HFF-Myc (cell line): ENCODE results near the gene PRDM16.

ENCODE experiments used
- DNase-seq: peaks from one replicate; pipeline ENCODE4 v3.0.0-alpha.2; 2011; ENCODE audit warnings: low read depth; ENCODE audit errors: extremely low read depth
- H3K4me3 ChIP-seq: replicated peaks from 2 replicates; pipeline ENCODE4 v1.5.1; 2011; ENCODE audit warnings: low read depth, mild to moderate bottlenecking, control low read depth, low read length
- CTCF ChIP-seq: IDR thresholded peaks from 2 replicates; pipeline ENCODE4 v1.5.1; 2012; ENCODE audit warnings: mild to moderate bottlenecking, low read depth, low read length, control low read depth; ENCODE audit errors: missing control alignments

PRDM16 gene

GRCh38 chr1:3134381-3135072 is 65.5 kb downstream of the PRDM16 start:
- H3K4me3 ChIP-seq = no peak overlapping the region
- TF ChIP-seq CTCF = no peak
- DNase-seq = no peak

- TF ChIP-seq CTCF = no peak
- no peak overlapping the region for H3K4me3 ChIP-seq
- DNase-seq = no peak
These were observed 66.2 kb downstream of the PRDM16 start for GRCh38 chr1:3135073-3135702.

GRCh38 chr1:3135744-3136455 is 66.9 kb downstream of the PRDM16 start:
- DNase-seq = no peak

GRCh38 chr1:3136532-3136931 is 67.5 kb downstream of the PRDM16 start:
- TF ChIP-seq CTCF = no peak
- no peak for DNase-seq
- no peak overlapping the region for H3K4me3 ChIP-seq

More at GRCh38 chr1:3135744-3136455, 66.9 kb downstream of the PRDM16 start:
- no peak overlapping the region for H3K4me3 ChIP-seq
- TF ChIP-seq CTCF = no peak

GRCh38 chr1:3137111-3138100 is 68.4 kb downstream of the PRDM16 start:
- DNase-seq = no peak
- no peak for TF ChIP-seq CTCF
- no peak overlapping the region for H3K4me3 ChIP-seq

GRCh38 chr1:3138623-3139151 is 69.7 kb downstream of the PRDM16 start:
- DNase-seq = no peak
- no peak for TF ChIP-seq CTCF

More at GRCh38 chr1:3138623-3139151, 69.7 kb downstream of the PRDM16 start:
- H3K4me3 ChIP-seq = no peak overlapping the region
